Activated naive CD4-positive, alpha-beta T cell (primary cell): ENCODE results near the gene MCL1.
"Not testable (repeated sequence)": the region's sequence is repeated elsewhere in the genome, so short reads cannot be mapped to it uniquely, and the experiment has no call there.

Source experiments
- DNase-seq, 4 experiments: peaks; one replicate each; lab custom pipeline; 2025; lab: John Stamatoyannopoulos, UW

The MCL1 gene

DNA sequence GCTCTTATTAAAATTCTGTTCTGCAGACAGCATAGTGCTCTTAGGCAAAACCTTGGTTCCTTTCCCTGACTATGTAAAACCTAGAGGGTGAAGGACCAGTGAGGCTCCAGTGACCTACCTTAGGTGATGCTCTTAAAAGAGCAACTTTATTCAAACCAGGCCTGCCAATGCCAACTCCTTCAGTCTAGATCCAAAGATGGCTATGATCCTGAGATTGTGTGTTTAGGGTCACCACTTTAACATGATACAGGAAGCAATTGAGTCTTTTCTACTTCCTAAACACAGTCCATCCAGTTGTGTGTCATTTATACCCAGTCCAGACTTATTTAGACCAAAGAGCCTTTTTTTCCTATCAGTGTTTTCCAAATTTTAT, 10.8 kb downstream of the MCL1 start:
- DNase-seq = no peak

DNA sequence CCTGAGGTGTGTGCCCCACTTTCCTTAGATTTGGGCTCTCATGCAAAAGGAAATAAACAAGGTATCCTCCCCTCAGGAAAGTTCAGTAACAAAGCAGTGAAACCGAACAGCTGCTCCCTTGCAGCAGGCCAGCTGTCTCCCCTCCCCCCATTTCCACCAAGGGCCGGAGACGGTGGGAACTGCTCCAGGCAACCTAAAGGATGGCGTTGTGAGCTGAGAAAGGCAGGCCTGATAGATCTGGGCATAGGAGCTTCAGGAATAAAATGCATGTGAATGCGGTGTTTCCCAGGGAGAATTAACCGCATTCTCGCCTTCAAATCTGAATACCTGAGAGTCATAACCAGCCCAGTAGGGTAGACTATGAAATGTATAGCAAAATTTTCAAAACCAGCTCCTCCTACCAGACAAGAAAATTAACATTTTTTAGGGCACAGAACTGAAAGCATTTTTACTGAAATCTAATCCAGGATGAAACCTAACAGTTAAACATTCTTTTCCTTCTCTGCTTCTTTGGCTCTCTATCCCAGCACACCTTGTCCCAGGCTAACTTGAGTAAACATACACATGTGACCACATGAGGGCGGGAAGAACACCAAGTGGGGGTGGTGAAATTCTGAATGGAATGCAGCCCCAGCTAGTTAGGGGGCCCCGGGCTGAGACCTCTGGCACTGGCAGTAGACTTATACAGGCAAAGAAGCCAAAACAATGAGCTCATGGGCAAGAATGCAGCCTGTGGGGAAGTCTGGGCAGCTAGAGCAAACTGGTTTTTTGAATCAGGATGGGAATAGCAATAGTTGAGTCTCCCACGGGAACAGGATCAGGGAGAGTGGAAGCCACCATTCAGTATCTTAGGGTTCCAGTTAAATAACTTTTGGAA, 11.5 kb downstream of the MCL1 start:
- DNase-seq = peak in 2 of 4 experiments; percentile 51 to 52

DNA sequence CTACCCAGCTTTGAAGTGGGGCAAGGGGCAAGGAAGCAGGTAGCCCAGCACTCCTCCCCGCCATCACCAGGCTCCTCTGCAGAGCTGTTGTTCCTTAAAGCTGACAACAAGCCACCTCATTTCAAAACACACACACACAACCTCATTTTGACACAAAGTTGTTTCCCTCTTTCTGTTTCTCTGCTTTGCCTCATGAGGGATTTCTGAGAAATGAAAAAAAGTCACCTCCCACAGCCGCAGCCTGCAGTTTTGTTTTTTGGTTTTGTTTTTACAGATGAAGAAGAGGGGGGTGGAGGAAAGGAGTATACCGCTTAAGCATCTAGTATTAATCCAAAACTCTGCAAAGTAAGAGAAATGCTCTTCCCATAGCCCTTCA, 12.1 kb downstream of the MCL1 start:
- DNase-seq = peak in 2 of 4 experiments; percentile 49 to 56

DNA sequence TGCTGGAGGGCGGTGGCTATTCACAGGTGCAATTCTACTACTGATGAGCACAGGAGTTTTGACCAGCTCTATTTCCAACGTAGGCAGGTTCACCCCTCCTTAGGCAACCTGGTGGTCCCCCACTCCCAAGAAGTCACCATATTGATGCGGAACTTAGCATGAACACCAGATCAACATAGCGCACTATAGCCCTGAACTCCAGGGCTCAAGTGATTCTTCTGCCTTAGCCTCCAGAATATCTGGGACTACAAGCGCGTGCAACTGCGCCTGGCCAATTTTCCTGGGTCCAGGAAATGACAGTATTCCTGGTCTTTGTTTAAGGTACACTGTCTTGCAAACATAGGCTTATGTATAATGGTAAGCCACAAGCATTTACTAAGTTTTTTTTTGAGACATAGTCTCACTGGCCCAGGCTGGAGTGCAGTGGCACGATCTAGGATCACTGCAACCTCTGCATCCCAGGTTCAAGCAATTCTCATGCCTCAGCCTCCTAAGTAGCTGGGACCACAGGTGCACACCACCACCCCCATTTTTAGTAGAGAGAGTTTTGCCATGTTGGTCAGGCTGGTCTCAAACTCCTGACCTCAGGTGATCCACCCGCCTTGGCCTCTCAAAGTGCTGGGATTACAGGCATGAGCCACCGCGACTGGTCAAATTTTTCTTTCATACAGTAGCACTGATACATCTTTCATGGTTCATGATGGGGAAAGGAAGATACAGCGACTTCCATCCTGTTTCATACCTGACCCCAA, 12.6 kb downstream of the MCL1 start:
- DNase-seq = no peak

DNA sequence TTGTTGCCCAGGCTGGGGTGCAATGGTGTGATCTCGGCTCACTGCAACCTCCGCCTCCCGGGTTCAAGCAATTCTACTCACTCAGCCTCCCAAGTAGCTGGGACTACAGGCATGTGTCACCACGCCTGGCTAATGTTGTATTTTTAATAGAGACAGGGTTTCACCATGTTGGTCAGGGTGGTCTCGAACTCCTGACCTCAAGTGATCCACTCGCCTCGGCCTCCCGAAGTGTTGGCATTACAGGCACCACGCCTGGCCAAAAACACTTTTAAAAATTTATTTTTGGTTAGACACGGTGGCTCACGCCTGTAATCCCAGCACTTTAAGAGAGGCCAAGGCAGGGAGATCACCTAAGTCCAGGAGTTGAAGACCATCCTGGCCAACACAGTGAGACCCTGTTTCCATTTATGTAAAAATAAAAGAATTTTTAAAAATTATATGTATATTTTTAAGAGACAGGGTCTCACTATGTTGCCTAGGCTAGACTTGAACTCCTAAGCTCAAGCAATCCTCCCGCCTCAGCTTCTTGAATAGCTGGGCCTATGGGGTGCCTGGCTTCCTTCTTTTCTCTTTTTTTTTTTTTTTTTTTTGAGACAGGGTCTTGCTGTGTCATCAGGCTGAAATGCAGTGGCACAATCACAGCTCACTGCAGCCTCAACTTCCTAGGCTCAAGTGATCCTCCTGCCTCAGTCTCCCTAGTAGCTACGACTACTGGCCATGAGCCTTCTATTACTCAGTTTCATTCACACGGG, 14.0 kb downstream of the MCL1 start:
- not testable (repeated sequence) for DNase-seq

DNA sequence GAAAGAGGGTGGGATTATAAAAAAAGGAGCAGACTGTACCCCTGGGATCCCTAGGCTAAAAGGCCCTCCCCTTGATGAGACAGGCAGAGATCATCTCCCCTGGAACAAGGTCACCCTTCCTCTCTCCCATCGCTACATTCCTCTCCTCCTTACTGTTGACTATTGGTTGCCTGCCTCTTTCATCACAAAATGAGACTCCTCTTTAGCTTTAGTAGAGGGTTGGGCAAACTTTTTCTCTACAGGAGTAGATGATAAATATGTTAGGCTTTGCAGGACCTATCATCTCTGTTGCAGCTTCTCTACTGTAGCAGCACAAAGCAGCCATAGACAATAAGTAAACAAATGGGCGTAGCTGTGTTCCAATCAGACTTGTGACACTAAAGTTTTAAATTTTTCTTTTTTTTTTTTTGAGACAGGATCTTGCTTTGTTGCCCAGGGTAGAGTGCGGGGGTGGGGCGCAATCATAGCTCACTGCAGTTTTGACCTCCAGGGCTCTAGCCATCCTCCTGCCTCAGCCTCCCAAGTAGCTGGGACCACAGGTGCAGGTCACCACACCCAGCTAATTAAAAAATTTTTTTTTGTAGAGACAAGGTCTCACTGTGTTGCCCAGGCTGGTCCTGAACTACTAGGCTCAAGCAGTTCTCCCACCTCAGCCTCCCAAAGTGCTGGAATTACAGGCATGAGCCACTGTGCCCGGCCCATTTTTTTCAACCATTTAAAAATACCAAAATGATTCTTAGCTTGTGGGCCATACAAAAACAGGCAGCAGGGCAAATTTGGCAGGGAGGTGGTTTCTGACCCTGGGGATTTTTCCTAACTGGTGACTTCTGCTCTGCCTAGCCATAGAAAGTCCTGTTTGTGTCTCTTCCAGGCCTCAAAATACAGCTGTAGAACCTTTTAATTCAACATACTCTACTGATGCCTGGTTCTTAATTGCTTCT, 15.1 kb downstream of the MCL1 start:
- DNase-seq = peak in 1 of 4 experiments; percentile 34

DNA sequence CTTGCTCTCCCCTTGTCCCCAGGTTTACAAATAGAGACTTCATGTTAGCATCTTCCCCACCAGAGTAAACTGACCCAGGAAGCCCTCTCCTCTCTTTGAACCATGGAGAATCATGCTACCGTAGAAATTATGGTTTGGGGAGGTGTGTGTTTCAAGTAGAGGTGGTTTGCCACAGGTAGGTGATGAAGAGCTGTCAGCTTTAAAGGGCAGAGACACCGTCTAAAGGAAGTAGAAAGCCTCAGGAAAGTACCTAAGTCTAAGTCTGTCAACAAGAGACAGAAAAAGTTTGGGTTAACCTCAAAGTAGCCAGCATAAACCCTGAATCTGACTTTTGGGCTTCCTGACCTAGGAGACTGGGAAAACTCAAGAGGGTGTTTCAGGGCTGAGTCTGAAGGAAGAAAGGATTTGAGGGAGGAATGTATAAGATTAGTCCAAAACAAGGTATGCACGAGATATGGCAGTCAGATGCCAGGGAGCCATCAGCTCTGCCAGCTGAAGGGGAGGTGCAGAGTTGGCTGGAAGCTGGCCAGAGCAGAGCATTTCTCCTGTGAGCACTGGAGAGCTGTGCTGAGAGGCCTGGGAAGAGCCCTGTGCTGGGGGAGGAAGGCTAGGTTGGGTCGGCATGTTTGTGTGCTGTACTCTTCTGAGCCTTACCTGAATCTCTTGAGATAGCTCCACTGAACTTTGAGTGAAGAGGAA, 15.9 kb downstream of the MCL1 start:
- peak in 2 of 4 experiments; percentile 34 to 48 for DNase-seq

DNA sequence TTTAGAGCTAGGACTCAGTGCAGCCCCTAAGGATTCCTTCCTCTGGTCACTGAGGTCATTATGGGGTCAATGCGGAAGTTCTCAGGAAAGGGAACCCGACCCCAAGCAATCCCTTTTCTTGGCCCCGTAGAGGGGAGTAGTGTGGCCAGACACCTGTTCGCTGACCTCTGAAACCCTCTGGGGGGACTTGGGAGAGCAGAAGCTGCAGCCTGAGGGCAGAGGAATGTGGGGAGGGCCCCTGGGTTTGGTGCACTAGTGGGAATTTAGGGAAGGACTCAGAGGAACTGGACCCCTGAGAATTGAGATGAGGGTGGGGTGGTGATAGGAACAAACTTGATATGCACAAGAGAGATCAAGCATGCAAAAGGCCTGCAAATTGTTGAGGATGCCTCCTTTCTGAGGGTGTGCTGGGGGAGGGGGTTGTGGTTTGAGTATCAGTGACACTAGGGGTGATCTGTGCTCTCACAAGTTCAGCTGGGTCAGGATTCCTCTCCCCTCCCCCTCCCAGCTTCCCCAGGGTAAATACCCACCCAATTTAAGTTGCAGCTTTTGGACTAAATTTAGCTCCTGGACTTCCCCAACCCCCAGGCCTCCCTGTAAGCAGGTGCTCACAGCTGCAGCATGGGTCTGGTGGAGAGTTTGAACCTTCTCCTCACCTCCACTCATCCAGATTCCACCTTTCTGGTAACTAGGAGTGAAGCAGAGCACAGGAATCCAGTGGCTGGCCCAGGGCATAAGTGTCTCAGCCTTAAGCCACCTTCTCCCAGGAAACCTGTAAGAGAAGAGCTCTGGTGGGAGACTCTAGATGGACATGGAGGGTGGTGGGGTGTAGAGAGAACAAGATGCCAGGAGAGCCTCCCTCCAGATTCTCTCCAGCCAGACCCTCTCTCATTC, 16.7 kb downstream of the MCL1 start:
- DNase-seq = peak in 2 of 4 experiments; percentile 48 to 63

DNA sequence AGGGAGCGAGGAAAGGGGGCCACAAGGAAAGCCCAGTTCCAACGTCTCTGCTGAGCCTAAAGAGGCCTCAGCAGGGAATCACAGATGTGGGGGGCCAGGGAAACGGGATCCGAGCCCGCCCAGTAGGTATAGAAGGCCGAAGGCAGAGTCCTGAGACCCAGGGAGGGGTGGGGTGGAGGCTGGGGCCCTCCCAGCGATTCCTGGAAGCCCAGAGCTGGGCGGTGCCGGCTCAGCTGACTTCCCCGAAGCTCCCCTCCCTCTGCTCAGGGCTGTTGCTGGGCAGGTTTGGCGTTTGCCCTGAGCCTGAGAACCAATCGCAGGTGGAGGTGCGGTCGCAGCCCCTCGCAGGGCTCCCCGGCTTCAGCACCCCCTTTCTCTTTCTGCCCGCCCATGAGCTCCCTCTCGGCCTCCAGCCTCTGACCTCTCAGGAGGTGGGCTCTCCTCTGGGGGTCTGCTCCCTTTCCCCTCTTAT, 17.4 kb downstream of the MCL1 start:
- peak; percentile 50 to 87 (median 76) for DNase-seq

DNA sequence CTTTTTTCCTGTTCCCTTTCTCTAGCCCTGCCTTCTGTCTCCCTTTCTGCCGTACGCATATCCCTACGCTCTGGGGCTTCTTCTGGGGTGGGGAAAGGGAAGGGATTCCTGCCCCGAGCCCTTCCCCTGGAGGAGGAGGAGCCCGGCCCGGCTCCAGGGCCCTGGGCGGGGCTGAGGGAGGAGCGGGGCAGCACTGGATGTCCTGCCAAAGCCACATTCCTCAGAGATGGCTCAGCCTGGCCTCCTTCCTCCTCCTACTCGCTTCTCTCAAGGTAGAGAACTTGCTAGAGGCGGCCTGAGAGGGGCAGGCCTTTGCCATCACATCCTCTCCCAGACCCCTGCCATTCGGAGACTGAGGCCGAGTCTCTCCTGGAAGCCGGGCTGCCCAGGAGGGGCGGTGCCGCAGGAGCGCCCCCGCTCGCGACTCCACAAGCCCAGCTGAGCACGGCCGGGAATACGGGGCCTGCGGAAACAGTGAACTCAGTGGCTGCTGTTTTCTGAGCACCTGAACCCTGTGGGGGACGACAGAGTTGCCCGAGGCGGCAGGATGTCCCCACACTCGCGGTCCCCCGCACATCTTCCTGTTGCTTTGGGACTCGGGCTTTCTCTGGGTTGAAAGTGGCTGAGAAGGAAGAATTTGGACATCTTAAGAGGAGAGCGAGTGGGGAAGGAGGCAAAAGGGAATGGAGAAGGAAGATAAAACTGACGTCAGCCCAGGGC, 18.0 kb downstream of the MCL1 start:
- peak in 2 of 4 experiments; percentile 62 to 67 for DNase-seq

DNA sequence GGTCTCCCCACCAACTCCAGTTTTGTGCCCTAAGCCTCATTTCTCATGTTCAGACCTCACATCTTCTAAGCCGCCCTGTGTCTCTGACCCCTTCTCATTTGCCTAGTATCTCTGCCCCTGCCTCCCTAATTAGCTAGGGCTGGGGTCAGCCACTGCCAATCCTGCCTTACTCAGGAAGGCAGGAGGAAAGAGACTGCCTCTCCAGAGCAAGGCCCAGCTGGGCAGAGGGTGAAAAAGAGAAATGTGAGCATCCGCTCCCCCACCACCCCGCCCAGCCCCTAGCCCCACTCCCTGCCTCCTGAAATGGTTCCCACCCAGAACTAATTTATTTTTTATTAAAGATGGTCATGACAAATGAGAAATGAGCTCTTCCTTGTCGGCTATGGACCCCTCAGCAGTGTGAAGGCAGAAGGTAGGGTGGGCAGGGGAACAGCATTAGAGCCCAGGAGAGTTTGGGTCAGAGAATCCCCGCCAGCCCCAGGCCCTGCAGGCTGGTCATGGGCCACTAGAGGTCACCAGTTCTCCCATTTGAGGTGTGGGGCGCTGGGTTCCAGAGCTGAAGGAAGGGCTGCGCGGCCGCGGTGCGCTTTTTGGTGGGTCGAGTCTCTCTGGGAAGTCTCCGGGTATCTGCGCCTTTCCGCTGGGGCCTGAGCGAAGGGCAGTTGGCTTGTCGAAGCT, 18.7 kb downstream of the MCL1 start:
- DNase-seq = peak; percentile 58 to 78 (median 68)

DNA sequence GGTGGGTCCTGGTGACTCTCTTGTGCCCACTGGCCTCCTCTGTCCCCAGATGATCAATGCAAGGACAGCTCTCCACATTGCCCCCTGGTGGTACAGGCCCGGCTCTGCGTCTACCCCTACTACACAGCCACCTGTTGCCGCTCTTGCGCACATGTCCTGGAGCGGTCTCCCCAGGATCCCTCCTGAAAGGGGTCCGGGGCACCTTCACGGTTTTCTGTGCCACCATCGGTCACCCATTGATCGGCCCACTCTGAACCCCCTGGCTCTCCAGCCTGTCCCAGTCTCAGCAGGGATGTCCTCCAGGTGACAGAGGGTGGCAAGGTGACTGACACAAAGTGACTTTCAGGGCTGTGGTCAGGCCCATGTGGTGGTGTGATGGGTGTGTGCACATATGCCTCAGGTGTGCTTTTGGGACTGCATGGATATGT, 19.4 kb downstream of the MCL1 start:
- DNase-seq = peak; percentile 38 to 59 (median 41)

DNA sequence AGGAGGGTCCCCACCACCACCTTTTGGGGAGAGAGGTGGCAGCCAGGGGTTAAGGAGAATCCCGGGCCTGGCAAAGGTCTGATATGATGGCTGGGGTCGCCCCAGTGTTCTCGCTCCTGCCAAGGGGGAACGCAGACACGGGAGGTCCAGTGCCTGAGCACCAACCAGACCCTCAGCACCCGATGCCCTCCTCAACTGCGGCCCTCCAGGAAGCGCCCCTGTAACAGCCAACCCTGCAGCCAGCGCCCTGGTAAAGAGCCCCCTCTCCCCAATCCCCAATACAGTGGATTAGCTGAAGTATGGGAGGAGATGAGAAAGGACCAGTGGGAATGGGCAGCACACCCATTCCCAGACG, 19.8 kb downstream of the MCL1 start:
- DNase-seq = no peak

DNA sequence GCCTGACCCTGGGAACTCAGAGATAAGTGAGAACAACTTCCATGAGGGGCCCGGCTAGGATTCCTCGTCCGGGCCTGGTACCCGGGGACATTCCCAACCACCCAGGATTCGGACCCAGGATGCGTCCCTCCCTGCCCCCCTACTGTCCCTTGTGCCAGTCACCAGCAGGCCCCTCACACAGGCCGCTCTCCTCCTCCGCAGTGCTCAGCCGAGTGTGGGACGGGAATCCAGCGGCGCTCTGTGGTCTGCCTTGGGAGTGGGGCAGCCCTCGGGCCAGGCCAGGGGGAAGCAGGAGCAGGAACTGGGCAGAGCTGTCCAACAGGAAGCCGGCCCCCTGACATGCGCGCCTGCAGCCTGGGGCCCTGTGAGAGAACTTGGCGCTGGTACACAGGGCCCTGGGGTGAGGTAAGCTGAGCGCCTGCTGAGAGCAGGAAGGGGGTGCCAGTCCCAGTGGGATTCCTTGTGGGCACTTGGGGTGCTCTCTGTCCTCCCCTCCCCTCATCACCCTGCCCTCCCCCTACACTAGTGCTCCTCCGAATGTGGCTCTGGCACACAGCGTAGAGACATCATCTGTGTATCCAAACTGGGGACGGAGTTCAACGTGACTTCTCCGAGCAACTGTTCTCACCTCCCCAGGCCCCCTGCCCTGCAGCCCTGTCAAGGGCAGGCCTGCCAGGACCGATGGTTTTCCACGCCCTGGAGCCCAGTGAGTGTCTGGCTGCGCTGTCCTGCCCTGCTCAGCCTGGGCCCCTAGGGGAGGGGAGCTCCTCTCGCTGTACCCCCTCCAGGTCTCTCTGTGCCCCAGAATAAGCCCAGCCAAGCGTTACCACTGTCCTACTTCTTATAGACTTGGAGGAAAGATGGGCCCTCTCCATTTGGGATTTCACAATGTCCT, 20.4 kb downstream of the MCL1 start:
- DNase-seq = no peak

DNA sequence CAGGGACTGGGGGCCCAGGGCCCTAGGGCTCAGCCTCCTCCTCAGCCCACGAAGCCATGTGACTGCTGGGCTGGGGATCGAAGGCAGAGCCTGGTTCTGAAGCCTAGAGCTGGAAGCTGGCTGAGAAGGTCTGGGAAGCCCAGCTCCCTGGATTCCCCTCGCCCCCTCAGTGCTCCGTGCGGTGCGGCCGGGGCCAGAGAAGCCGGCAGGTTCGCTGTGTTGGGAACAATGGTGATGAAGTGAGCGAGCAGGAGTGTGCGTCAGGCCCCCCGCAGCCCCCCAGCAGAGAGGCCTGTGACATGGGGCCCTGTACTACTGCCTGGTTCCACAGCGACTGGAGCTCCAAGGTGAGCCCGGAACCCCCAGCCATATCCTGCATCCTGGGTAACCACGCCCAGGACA, 21.1 kb downstream of the MCL1 start:
- DNase-seq = no peak

DNA sequence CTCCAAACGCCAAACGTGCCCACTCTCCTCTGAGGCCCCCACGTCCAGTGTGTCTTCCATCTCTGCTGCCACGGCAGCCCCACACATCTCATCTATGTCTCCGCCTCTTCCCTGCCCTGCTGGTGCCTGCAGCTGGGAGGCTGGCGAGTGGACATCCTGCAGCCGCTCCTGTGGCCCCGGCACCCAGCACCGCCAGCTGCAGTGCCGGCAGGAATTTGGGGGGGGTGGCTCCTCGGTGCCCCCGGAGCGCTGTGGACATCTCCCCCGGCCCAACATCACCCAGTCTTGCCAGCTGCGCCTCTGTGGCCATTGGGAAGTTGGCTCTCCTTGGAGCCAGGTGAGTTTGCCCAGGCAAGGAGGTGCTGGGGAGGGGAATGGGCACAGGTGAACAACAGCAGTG, 21.6 kb downstream of the MCL1 start:
- DNase-seq = no peak

DNA sequence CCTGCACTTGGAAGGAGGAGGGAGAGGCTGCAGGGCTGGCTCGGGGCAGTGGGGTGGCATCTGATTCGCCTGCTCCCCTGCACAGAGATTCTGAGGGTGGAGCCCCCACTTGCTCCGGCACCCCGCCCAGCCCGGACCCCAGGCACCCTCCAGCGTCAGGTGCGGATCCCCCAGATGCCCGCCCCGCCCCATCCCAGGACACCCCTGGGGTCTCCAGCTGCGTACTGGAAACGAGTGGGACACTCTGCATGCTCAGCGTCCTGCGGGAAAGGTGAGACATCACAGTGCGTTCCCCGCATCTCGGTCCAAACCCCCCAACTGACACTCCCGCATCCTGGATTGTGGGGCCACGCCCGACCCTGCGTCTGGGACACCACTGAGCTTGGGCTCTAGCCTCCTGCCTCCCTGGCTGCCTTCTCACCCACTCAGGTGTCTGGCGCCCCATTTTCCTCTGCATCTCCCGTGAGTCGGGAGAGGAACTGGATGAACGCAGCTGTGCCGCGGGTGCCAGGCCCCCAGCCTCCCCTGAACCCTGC, 22.3 kb downstream of the MCL1 start:
- no peak for DNase-seq
